Vagina (tissue), 2 donors: ENCODE measurements around the gene INHBB. TPM values are rescaled to one million over a fixed set of nuclear protein-coding genes. Genes with fewer than 3 reads are reported as not detected.

Experiments used
- DNase-seq, 2 donors: peaks; one replicate each; pipeline ENCODE4 v3.0.0-alpha.2; 2017; ENCODE audit errors: extremely low spot score in 2 of 2
- H3K27ac ChIP-seq: fragments of 200-600 bp; sonication (generic); one replicate; pipeline ENCODE4 v1.5.1; 2019
- H3K27me3 ChIP-seq: fragments of 200-600 bp; sonication (generic); one replicate; pipeline ENCODE4 v1.5.1; 2019
- H3K36me3 ChIP-seq, 2 donors: fragments of 200-600 bp; sonication (generic); one replicate each; pipeline ENCODE4 v1.5.1; 2017 to 2019
- H3K4me1 ChIP-seq: fragments of 200-600 bp; sonication (generic); one replicate; pipeline ENCODE4 v1.5.1; 2019
- H3K4me3 ChIP-seq, 2 donors: fragments of 200-600 bp; sonication (generic); 1 replicate in 1 of 2; 2 replicates in 1 of 2; pipeline ENCODE4 v1.5.1; 2016 to 2019
- H3K9me3 ChIP-seq: fragments of 200-600 bp; sonication (generic); one replicate; pipeline ENCODE4 v1.5.1; 2019
- CTCF ChIP-seq, 3 experiments: fragments of 450-650 bp in 2 of 3; fragments of 200-600 bp in 1 of 3; sonication (generic) in 1 of 3; IDR thresholded peaks; one replicate each; pipeline ENCODE4 v1.5.1; 2017 to 2019; ENCODE audit warnings: antibody characterized with exemption in 3 of 3, mild to moderate bottlenecking in 2 of 3, moderate library complexity in 2 of 3
- POLR2A ChIP-seq, 2 donors: fragments of 450-650 bp; IDR thresholded peaks; one replicate each; pipeline ENCODE4 v1.6.1; 2017; ENCODE audit warnings: antibody characterized with exemption in 2 of 2, mild to moderate bottlenecking in 2 of 2, moderate library complexity in 2 of 2
- POLR2AphosphoS5 ChIP-seq, 2 donors: sonication (generic); formaldehyde crosslinking; IDR thresholded peaks; one replicate each; pipeline ENCODE4 v1.9.0; 2017; ENCODE audit warnings: antibody characterized with exemption in 2 of 2, mild to moderate bottlenecking in 2 of 2, low read depth in 1 of 2; ENCODE audit not compliant: insufficient read depth in 1 of 2
- intact Hi-C: fragments of 100-400 bp; cut with DNase I; formaldehyde crosslinking; loops from one replicate; pipeline ENCODE4 v1.15.1; 2023
- total RNA-seq: library from RNA; depleted of rRNA; stranded (reverse); fragments of >200 nt; gene quantifications from one replicate; pipeline ENCODE4 v1.2.3, GENCODE V29; 2016

The INHBB gene
- total RNA-seq, 1 donor from 2014 or later, result 19.4 TPM

- intact Hi-C loops, result no loop called here
- Histone ChIP-seq H3K27ac (no peak overlapping the region), H3K36me3 (no peaks in the 10 kb centered on the region), H3K4me1 (no peaks in the 10 kb centered on the region), H3K27me3 (no peaks in the 10 kb centered on the region), H3K9me3 (no peaks in the 10 kb centered on the region), H3K4me3 (no peak overlapping the region)
- TF ChIP-seq CTCF (IDR thresholded peaks at IDR 0.05) (no peak), POLR2AphosphoS5 (IDR thresholded peaks at IDR 0.05; ENCODE audit: insufficient read depth in 1 of 2, low read depth in 1 of 2) (no peak), POLR2A (IDR thresholded peaks at IDR 0.05) (no peak)
- no peak for DNase-seq
These were observed 27.5 kb downstream of the INHBB start for GRCh38 chr2:120373424-120373823.

- no peaks in the 10 kb centered on the region for H3K4me1 ChIP-seq
These were observed 28.9 kb downstream of the INHBB start for GRCh38 chr2:120374821-120375220.

GRCh38 chr2:120375251-120376020 lies 29.5 kb downstream of the INHBB start:
- Histone ChIP-seq H3K9me3 (no peaks in the 10 kb centered on the region), H3K27me3 (no peaks in the 10 kb centered on the region), H3K36me3 (no peaks in the 10 kb centered on the region), H3K4me3 (no peak overlapping the region), H3K4me1 (no peaks in the 10 kb centered on the region), H3K27ac (no peak overlapping the region)
- intact Hi-C loops, result no loop called here
- TF ChIP-seq CTCF (IDR thresholded peaks at IDR 0.05) (no peak), POLR2AphosphoS5 (IDR thresholded peaks at IDR 0.05; ENCODE audit: insufficient read depth in 1 of 2, low read depth in 1 of 2) (no peak), POLR2A (IDR thresholded peaks at IDR 0.05) (no peak)
- DNase-seq, result no peak

More at GRCh38 chr2:120374821-120375220, 28.9 kb downstream of the INHBB start:
- no peaks in the 10 kb centered on the region for H3K36me3 ChIP-seq
- TF ChIP-seq POLR2AphosphoS5 (IDR thresholded peaks at IDR 0.05; ENCODE audit: insufficient read depth in 1 of 2, low read depth in 1 of 2) (no peak), POLR2A (IDR thresholded peaks at IDR 0.05) (no peak), CTCF (IDR thresholded peaks at IDR 0.05) (no peak)
- no peaks in the 10 kb centered on the region for H3K9me3 ChIP-seq
- H3K27me3 ChIP-seq, result no peaks in the 10 kb centered on the region
- H3K4me3 ChIP-seq, result no peak overlapping the region
- H3K27ac ChIP-seq, result no peak overlapping the region
- intact Hi-C loops, result no loop called here
- DNase-seq, result no peak

- Histone ChIP-seq H3K4me1 (no peaks in the 10 kb centered on the region), H3K36me3 (no peaks in the 10 kb centered on the region), H3K27ac (no peak overlapping the region), H3K4me3 (no peak overlapping the region), H3K9me3 (no peaks in the 10 kb centered on the region), H3K27me3 (no peaks in the 10 kb centered on the region)
- intact Hi-C loops, result no loop called here
- TF ChIP-seq POLR2A (IDR thresholded peaks at IDR 0.05), result no peak
- no peak for TF ChIP-seq POLR2AphosphoS5 (IDR thresholded peaks at IDR 0.05; ENCODE audit: insufficient read depth in 1 of 2, low read depth in 1 of 2)
- TF ChIP-seq CTCF (IDR thresholded peaks at IDR 0.05), result no peak
- DNase-seq, result no peak
These were observed 30.2 kb downstream of the INHBB start for GRCh38 chr2:120376101-120376500.
